Activated CD8-positive, alpha-beta memory T cell treated with anti-CD3 and anti-CD28 coated beads for 36 hours (primary cell): Measurements from ENCODE around the gene ASXL1. TPM values are rescaled to one million over a fixed set of nuclear protein-coding genes. Genes with fewer than 3 reads are reported as not detected.
"Not testable (repeated sequence)": the region's sequence is repeated elsewhere in the genome, so short reads cannot be mapped to it uniquely, and the experiment has no call there.

ENCODE experiments used
- CTCF ChIA-PET: fragments of 350-600 bp; sonication (Branson Sonifier 250); formaldehyde crosslinking; loops from one replicate; lab custom pipeline; 2021; ENCODE audit warnings: antibody characterized with exemption; lab: Charles Lee
- POLR2A ChIA-PET: fragments of 350-600 bp; sonication (Branson Sonifier 250); formaldehyde crosslinking; loops from one replicate; lab custom pipeline; 2021; ENCODE audit warnings: antibody characterized with exemption; lab: Charles Lee
- total RNA-seq, 2 experiments: library from RNA; stranded (reverse); gene quantifications; one replicate each; pipeline ENCODE4 v1.2.3, GENCODE V29; 2021

The ASXL1 gene
- total RNA-seq, 2 experiments from 2014 or later, result 119 to 122 TPM

GRCh38 chr20:32333181-32333987, 24.7 kb upstream of the ASXL1 start:
- ChIA-PET POLR2A (interaction anchor here (0.6 to 3.1 kb wide), 17 partner anchors 12 to 176 kb away, joined by 3 to 17 read pairs (median 5); partner anchors contain the start of genes ASXL1 and KIF3B), CTCF (interaction anchor here (0.7 to 2.2 kb wide), 9 partner anchors 12 to 130 kb away, joined by 3 to 15 read pairs (median 4); partner anchors contain the start of gene ASXL1)

GRCh38 chr20:32333988-32334885, 23.9 kb upstream of the ASXL1 start:
- CTCF ChIA-PET, result interaction anchor here (0.5 to 2.2 kb wide), 9 partner anchors 19 to 201 kb away, joined by 3 to 15 read pairs (median 4); partner anchors contain the start of gene ASXL1
- POLR2A ChIA-PET, result interaction anchor here (0.6 to 3.1 kb wide), 12 partner anchors 13 to 175 kb away, joined by 3 to 17 read pairs (median 4); partner anchors contain the start of gene ASXL1

- ChIA-PET POLR2A (interaction anchor here (1.1 kb wide), 1 partner anchor 29 kb away, joined by 5 read pairs; no protein-coding TSS in a partner anchor), CTCF (interaction anchor here (0.6 to 2.1 kb wide), 2 partner anchors 22 to 42 kb away, joined by 6 to 7 read pairs; no protein-coding TSS in a partner anchor)
Measured at GRCh38 chr20:32336918-32337347, 21.2 kb upstream of the ASXL1 start.

- POLR2A ChIA-PET, result interaction anchor here (1.1 kb wide), 1 partner anchor 28 kb away, joined by 5 read pairs; no protein-coding TSS in a partner anchor
- CTCF ChIA-PET, result interaction anchor here (0.7 to 2.1 kb wide), 2 partner anchors 21 to 178 kb away, joined by 3 to 7 read pairs; no protein-coding TSS in a partner anchor
Measured at GRCh38 chr20:32337937-32338661, 20.0 kb upstream of the ASXL1 start.

GRCh38 chr20:32338665-32339064, 19.5 kb upstream of the ASXL1 start:
- ChIA-PET CTCF (interaction anchor here (0.7 kb wide), 1 partner anchor 48 kb away, joined by 3 read pairs; no protein-coding TSS in a partner anchor), POLR2A (interaction anchor here (0.6 kb wide), 1 partner anchor 196 kb away, joined by 17 read pairs; no protein-coding TSS in a partner anchor)

- ChIA-PET POLR2A (interaction anchor here (0.6 kb wide), 1 partner anchor 196 kb away, joined by 17 read pairs; no protein-coding TSS in a partner anchor), CTCF (interaction anchor here (0.7 kb wide), 1 partner anchor 49 kb away, joined by 3 read pairs; no protein-coding TSS in a partner anchor)
Measured at GRCh38 chr20:32339116-32339515, 19.0 kb upstream of the ASXL1 start.

- CTCF ChIA-PET, result not testable (repeated sequence)
Measured at GRCh38 chr20:32341053-32341452, 17.1 kb upstream of the ASXL1 start.

GRCh38 chr20:32343439-32343838, 14.7 kb upstream of the ASXL1 start:
- CTCF ChIA-PET, result no interaction called here
- POLR2A ChIA-PET, result interaction anchor here (0.7 kb wide), 1 partner anchor 18 kb away, joined by 6 read pairs; no protein-coding TSS in a partner anchor

More at GRCh38 chr20:32341053-32341452, 17.1 kb upstream of the ASXL1 start:
- POLR2A ChIA-PET, result not testable (repeated sequence)

GRCh38 chr20:32344835-32345506, 13.2 kb upstream of the ASXL1 start:
- CTCF ChIA-PET, result interaction anchor here (0.6 to 1.0 kb wide), 3 partner anchors 9 to 70 kb away, joined by 3 read pairs; no protein-coding TSS in a partner anchor
- POLR2A ChIA-PET, result interaction anchor here (1.4 kb wide), 1 partner anchor 13 kb away, joined by 5 read pairs; the partner anchor contains the start of gene ASXL1

GRCh38 chr20:32348207-32348606, 9.9 kb upstream of the ASXL1 start:
- POLR2A ChIA-PET, result no interaction called here
- CTCF ChIA-PET, result no interaction called here

GRCh38 chr20:32350421-32350820, 7.7 kb upstream of the ASXL1 start:
- ChIA-PET CTCF (interaction anchor here (0.5 to 0.6 kb wide), 2 partner anchors 50 to 60 kb away, joined by 3 read pairs; no protein-coding TSS in a partner anchor), POLR2A (no interaction called here)

- POLR2A ChIA-PET, result interaction anchor here (1.0 kb wide), 1 partner anchor 18 kb away, joined by 3 read pairs; no protein-coding TSS in a partner anchor
- CTCF ChIA-PET, result interaction anchor here (1.0 kb wide), 2 partner anchors 18 to 76 kb away, joined by 3 read pairs; no protein-coding TSS in a partner anchor
Measured at GRCh38 chr20:32352121-32352720, 5.9 kb upstream of the ASXL1 start.

- CTCF ChIA-PET, result interaction anchor here (1.0 kb wide), 1 partner anchor 9 kb away, joined by 3 read pairs; no protein-coding TSS in a partner anchor
- POLR2A ChIA-PET, result interaction anchor here (1.2 kb wide), 1 partner anchor 20 kb away, joined by 3 read pairs; no protein-coding TSS in a partner anchor
Measured at GRCh38 chr20:32353848-32354496, 4.2 kb upstream of the ASXL1 start.

- POLR2A ChIA-PET, result interaction anchor here (0.8 to 2.2 kb wide), 5 partner anchors 21 to 149 kb away, joined by 3 to 17 read pairs (median 5); no protein-coding TSS in a partner anchor
- CTCF ChIA-PET, result no interaction called here
Measured at GRCh38 chr20:32354592-32355416, 3.3 kb upstream of the ASXL1 start.

- POLR2A ChIA-PET, result interaction anchor here (0.8 to 2.2 kb wide), 4 partner anchors 22 to 150 kb away, joined by 3 to 17 read pairs (median 11); no protein-coding TSS in a partner anchor
Measured at GRCh38 chr20:32355417-32355841, 2.7 kb upstream of the ASXL1 start.

More at GRCh38 chr20:32355417-32355841, 2.7 kb upstream of the ASXL1 start:
- CTCF ChIA-PET, result interaction anchor here (1.1 kb wide), 1 partner anchor 23 kb away, joined by 4 read pairs; no protein-coding TSS in a partner anchor
